B cell (primary cell): ENCODE measurements around the gene PLXNB2. TPM values are rescaled to one million over a fixed set of nuclear protein-coding genes. Genes with fewer than 3 reads are reported as not detected.

ENCODE experiments used
- ATAC-seq: fragments of 200-7000 bp; cut with Tn5 transposase; one replicate; pipeline ENCODE4 v1.10.0; 2021; ENCODE audit warnings: low read depth, mild to moderate bottlenecking, moderate number of reproducible peaks, moderate library complexity
- CTCF ChIA-PET: fragments of 350-600 bp; sonication (Branson Sonifier 250); formaldehyde crosslinking; loops from one replicate; lab custom pipeline; 2021; ENCODE audit warnings: antibody characterized with exemption, inconsistent platforms; lab: Charles Lee
- POLR2A ChIA-PET: fragments of 350-600 bp; sonication (Branson Sonifier 250); formaldehyde crosslinking; loops from one replicate; lab custom pipeline; 2021; ENCODE audit warnings: antibody characterized with exemption; lab: Charles Lee
- DNase-seq: peaks from one replicate; pipeline ENCODE4 v3.0.0; 2013
- H2AFZ ChIP-seq: 2 replicates; pipeline ENCODE4 v1.6.1; 2012; ENCODE audit warnings: mild to moderate bottlenecking, low read depth, low read length; ENCODE audit not compliant: insufficient read depth, poor library complexity, severe bottlenecking
- H3K27ac ChIP-seq, 2 donors: 1 replicate in 1 of 2; 2 replicates in 1 of 2; pipeline ENCODE4 v1.5.1; 2012 to 2013; ENCODE audit warnings: low read length in 2 of 2, mild to moderate bottlenecking in 2 of 2, moderate library complexity in 1 of 2
- H3K27me3 ChIP-seq, 4 experiments: fragments of 200-600 bp in 1 of 4; sonication (generic) in 1 of 4; replicated peaks in 1 of 4; 1 replicate in 2 of 4; 2 replicates in 2 of 4; pipeline versions ENCODE4 v1.6.1 to v1.7.0; 2013 to 2016; ENCODE audit warnings: low read length in 3 of 4, mild to moderate bottlenecking in 2 of 4, mixed read lengths in 1 of 4, moderate library complexity in 1 of 4; ENCODE audit not compliant: insufficient read depth in 4 of 4, control insufficient read depth in 3 of 4; ENCODE audit errors: control extremely low read depth in 1 of 4
- H3K36me3 ChIP-seq, 2 experiments: replicated peaks in 1 of 2; 1 replicate in 1 of 2; 2 replicates in 1 of 2; pipeline versions ENCODE4 v1.6.1 to v1.7.1; 2013; ENCODE audit warnings: low read length in 1 of 2; ENCODE audit not compliant: insufficient read depth in 2 of 2, control insufficient read depth in 1 of 2; ENCODE audit errors: control extremely low read depth in 1 of 2, extremely low read depth in 1 of 2
- H3K4me1 ChIP-seq, 2 donors: fragments of 200-600 bp in 1 of 2; sonication (generic) in 1 of 2; 1 replicate in 1 of 2; 2 replicates in 1 of 2; pipeline versions ENCODE4 v1.5.1 to v1.6.1; 2013 to 2017; ENCODE audit warnings: low read length in 2 of 2; ENCODE audit not compliant: control insufficient read depth in 2 of 2, insufficient read depth in 2 of 2
- H3K4me2 ChIP-seq: replicated peaks from 2 replicates; pipeline ENCODE3; 2012; ENCODE audit warnings: mild to moderate bottlenecking, low read depth, low read length; ENCODE audit not compliant: poor library complexity, severe bottlenecking
- H3K4me3 ChIP-seq, 5 experiments: fragments of 200-600 bp in 1 of 5; sonication (generic) in 1 of 5; 1 replicate in 3 of 5; 2 replicates in 2 of 5; pipeline versions ENCODE4 v1.5.1 to v1.7.0; 2011 to 2016; ENCODE audit warnings: low read length in 4 of 5, mild to moderate bottlenecking in 4 of 5, low read depth in 2 of 5, control low read depth in 1 of 5, moderate library complexity in 1 of 5; ENCODE audit not compliant: insufficient read depth in 1 of 5; ENCODE audit errors: control extremely low read depth in 1 of 5, extremely low read depth in 1 of 5
- H3K79me2 ChIP-seq: fragments of 200-600 bp; sonication (generic); one replicate; pipeline ENCODE4 v1.6.0; 2016; ENCODE audit warnings: low read length; ENCODE audit not compliant: control insufficient read depth, insufficient read depth
- H3K9ac ChIP-seq: fragments of 200-600 bp; sonication (generic); 2 replicates; pipeline ENCODE4 v1.6.1; 2017; ENCODE audit warnings: mild to moderate bottlenecking, low read length, moderate library complexity
- H3K9me3 ChIP-seq, 3 donors: one replicate each; pipeline versions ENCODE4 v1.6.1 to v1.7.1; 2013; ENCODE audit warnings: low read length in 2 of 3; ENCODE audit not compliant: control insufficient read depth in 2 of 3, insufficient read depth in 1 of 3; ENCODE audit errors: control extremely low read depth in 1 of 3
- H4K20me1 ChIP-seq: 2 replicates; pipeline ENCODE4 v1.6.0; 2012; ENCODE audit warnings: mild to moderate bottlenecking, low read length; ENCODE audit not compliant: insufficient read depth, control insufficient read depth, poor library complexity, severe bottlenecking
- H3K27ac Mint-ChIP-seq: one replicate; pipeline ENCODE4 v1.8.0; 2021; ENCODE audit warnings: mixed read lengths
- H3K27me3 Mint-ChIP-seq: one replicate; pipeline ENCODE4 v1.8.0; 2021; ENCODE audit warnings: mixed read lengths
- H3K4me1 Mint-ChIP-seq: one replicate; pipeline ENCODE4 v1.8.0; 2021; ENCODE audit warnings: mixed read lengths
- H3K4me3 Mint-ChIP-seq: one replicate; pipeline ENCODE4 v1.8.0; 2021; ENCODE audit warnings: mixed read lengths
- H3K9me3 Mint-ChIP-seq: one replicate; pipeline ENCODE4 v1.8.0; 2022; ENCODE audit warnings: mixed read lengths; ENCODE audit not compliant: insufficient read depth
- CTCF ChIP-seq: fragments of 200-600 bp; IDR thresholded peaks from one replicate; pipeline ENCODE4 v1.8.0; 2022; ENCODE audit warnings: antibody characterized with exemption, mild to moderate bottlenecking
- EZH2 ChIP-seq: IDR thresholded peaks from 2 replicates; pipeline ENCODE4 v1.6.1; 2012; ENCODE audit warnings: borderline replicate concordance, low read depth, mild to moderate bottlenecking, moderate library complexity, low read length; ENCODE audit not compliant: insufficient read depth, poor library complexity, severe bottlenecking
- WGBS: methylation state at CpG from one replicate; pipeline ENCODE4 v1.1.5; 2013; ENCODE audit warnings: missing lambda C conversion rate; ENCODE audit not compliant: insufficient coverage; 5-methylcytosine and 5-hydroxymethylcytosine counted together
- intact Hi-C: fragments of 100-400 bp; cut with micrococcal nuclease; formaldehyde crosslinking; loops from one replicate; pipeline ENCODE4 v1.10.0; 2022
- polyA plus RNA-seq: library from polyadenylated mRNA; depleted of rRNA; stranded (reverse); fragments of >200 nt; gene quantifications from 2 replicates; pipeline ENCODE4 v1.2.3, GENCODE V29; 2012
- total RNA-seq, 2 donors: library from RNA; stranded (reverse); fragments of 120-200 nt in 1 of 2; gene quantifications; 1 replicate in 1 of 2; 2 replicates in 1 of 2; pipeline versions ENCODE4 v1.2.3 to v1.2.4, GENCODE V29; 2013 to 2022

The PLXNB2 gene
- total and polyA plus RNA-seq, 2 donors (not counting 1 experiment from before 2014, with no cell fraction given) = 5.2 to 31.4 TPM

DNA sequence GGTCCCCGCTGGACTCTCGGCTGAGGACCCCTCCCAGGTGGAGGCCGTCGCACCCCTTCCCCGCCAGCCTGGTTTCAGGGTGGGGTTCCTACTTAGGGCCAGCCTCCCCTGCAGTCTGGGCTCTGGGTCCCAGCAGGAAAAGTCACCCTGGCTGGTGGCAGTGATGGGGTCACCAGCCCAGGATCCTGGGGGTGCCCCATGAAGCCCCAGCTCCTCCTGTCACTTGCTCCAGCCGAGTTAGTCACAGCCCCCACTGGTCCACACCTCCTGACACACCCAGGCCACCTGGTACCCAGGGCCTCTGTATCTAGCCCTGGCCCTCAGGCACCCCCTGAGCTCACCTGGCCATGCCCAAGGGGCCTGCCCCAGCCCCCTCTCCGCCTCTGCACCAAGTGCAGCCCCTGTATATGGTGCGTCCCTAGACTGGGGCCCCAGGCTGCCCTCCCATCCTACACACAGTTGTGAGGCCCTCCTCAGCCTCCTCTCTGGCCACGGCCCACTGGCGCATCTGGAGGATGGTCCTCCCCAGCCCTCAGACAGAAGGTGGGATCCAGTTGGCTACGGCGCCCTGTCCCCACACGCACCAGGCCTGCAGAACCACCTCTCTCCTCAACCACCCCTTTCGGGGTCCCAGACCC, 6.7 kb downstream of the PLXNB2 start:
- DNase-seq = no peak
- WGBS = 96% methylated on average over 13 of the region's 14 CpGs
- peaks cover 0 to 17% (median 8%) of the 10 kb centered on the region in 4 experiments for H3K27me3 ChIP-seq

More for the DNA sequence above, 6.7 kb downstream of the PLXNB2 start:
- Histone ChIP-seq H4K20me1 (no peaks in the 10 kb centered on the region), H3K4me1 (peaks cover 62 to 69% of the 10 kb centered on the region in 2 donors), H3K9ac (no peak overlapping the region), H3K27ac (no peak overlapping the region), H2AFZ (no peak overlapping the region), H3K4me3 (no peak overlapping the region), H3K4me2 (peak overlapping the region; percentile 95), H3K79me2 (no peaks in the 10 kb centered on the region), H3K9me3 (peaks cover 0 to 7% (median 0%) of the 10 kb centered on the region in 3 donors), H3K36me3 (no peaks in the 10 kb centered on the region)
- ATAC-seq = no peak
- H3K4me1 Mint-ChIP-seq = peaks cover 59% of the 10 kb centered on the region
- TF ChIP-seq CTCF (no peak), EZH2 (no peak)
- CTCF ChIA-PET = interaction anchor here (1.0 to 2.3 kb wide), 5 partner anchors 9 to 41 kb away, joined by 3 to 8 read pairs (median 4); no protein-coding TSS in a partner anchor
- peak overlapping the region; percentile 20 for H3K27ac Mint-ChIP-seq
- intact Hi-C loops = loop anchor here (2.0 kb wide), 2 partner anchors 14 to 30 kb away; partner anchors contain the start of gene MAPK11
- no peaks in the 10 kb centered on the region for H3K9me3 Mint-ChIP-seq
- peaks cover 7% of the 10 kb centered on the region for H3K27me3 Mint-ChIP-seq
- peak overlapping the region; percentile 45 for H3K4me3 Mint-ChIP-seq
- POLR2A ChIA-PET = interaction anchor here (1.1 to 7.5 kb wide), 3 partner anchors 11 to 26 kb away, joined by 3 to 61 read pairs (median 3); partner anchors contain the start of gene DENND6B
